ENCODE results near the gene DNAJB9. TPM values are rescaled to one million over a fixed set of nuclear protein-coding genes. Genes with fewer than 3 reads are reported as not detected.

The DNAJB9 gene
- polyA plus RNA-seq, 1 donor (not counting 4 experiments of a cell fraction or from before 2014, with no cell fraction given), result 13.4 TPM

GRCh38 chr7:108586274-108586710 is 16.6 kb downstream of the DNAJB9 start:
- Histone ChIP-seq H3K79me2 (ENCODE audit: control insufficient read depth, insufficient read depth, low read length) (no peaks in the 10 kb centered on the region), H3K9ac (ENCODE audit: control insufficient read depth, extremely low read depth, insufficient read depth, low read length) (no peak overlapping the region), H3K27me3 (ENCODE audit: control insufficient read depth, extremely low read depth, insufficient read depth, low read length) (no peaks in the 10 kb centered on the region), H3K9me3 (ENCODE audit: control insufficient read depth, low read depth, low read length) (no peaks in the 10 kb centered on the region), H3K27ac (ENCODE audit: control insufficient read depth, insufficient read depth, low read length) (no peak overlapping the region), H3K4me2 (ENCODE audit: control insufficient read depth, extremely low read depth, insufficient read depth, low read depth, low read length) (no peak overlapping the region), H3K4me1 (ENCODE audit: control insufficient read depth, extremely low read depth, insufficient read depth, low read length) (no peaks in the 10 kb centered on the region), H3K4me3 (ENCODE audit: control insufficient read depth in 2 of 3, extremely low read depth in 1 of 3, insufficient read depth in 2 of 3, low read depth in 1 of 3, low read length in 3 of 3) (no peak overlapping the region), H4K20me1 (ENCODE audit: control insufficient read depth, extremely low read depth, insufficient read depth, low read length) (no peaks in the 10 kb centered on the region), H3K9me1 (ENCODE audit: control insufficient read depth, extremely low read depth, insufficient read depth, low read length) (no peaks in the 10 kb centered on the region), H3K36me3 (ENCODE audit: control insufficient read depth in 2 of 2, extremely low read depth in 1 of 2, insufficient read depth in 2 of 2, low read length in 2 of 2) (no peaks in the 10 kb centered on the region), H2AFZ (ENCODE audit: control insufficient read depth, low read length) (no peak overlapping the region)
- DNase-seq (ENCODE audit: low read depth, low spot score) (no peak), FAIRE-seq (no peak)
- TF ChIP-seq, protein P1, sequence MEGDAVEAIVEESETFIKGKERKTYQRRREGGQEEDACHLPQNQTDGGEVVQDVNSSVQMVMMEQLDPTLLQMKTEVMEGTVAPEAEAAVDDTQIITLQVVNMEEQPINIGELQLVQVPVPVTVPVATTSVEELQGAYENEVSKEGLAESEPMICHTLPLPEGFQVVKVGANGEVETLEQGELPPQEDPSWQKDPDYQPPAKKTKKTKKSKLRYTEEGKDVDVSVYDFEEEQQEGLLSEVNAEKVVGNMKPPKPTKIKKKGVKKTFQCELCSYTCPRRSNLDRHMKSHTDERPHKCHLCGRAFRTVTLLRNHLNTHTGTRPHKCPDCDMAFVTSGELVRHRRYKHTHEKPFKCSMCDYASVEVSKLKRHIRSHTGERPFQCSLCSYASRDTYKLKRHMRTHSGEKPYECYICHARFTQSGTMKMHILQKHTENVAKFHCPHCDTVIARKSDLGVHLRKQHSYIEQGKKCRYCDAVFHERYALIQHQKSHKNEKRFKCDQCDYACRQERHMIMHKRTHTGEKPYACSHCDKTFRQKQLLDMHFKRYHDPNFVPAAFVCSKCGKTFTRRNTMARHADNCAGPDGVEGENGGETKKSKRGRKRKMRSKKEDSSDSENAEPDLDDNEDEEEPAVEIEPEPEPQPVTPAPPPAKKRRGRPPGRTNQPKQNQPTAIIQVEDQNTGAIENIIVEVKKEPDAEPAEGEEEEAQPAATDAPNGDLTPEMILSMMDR (optimal IDR thresholded peaks at IDR 0.05 in 1 of 3, IDR thresholded peaks at IDR 0.05 in 1 of 3, conservative IDR thresholded peaks at IDR 0.05 in 1 of 3; ENCODE audit: extremely low read depth in 1 of 3, insufficient read depth in 2 of 3, low read length in 3 of 3), result no peak
- no peak for TF ChIP-seq EZH2 (IDR thresholded peaks at IDR 0.05; ENCODE audit: low read length)
- dilution Hi-C loops (cut with MboI; ENCODE audit: extremely low pct_ligation_motif_present, low sequenced_read_pairs), result no loop called here

GRCh38 chr7:108589199-108589598 is 19.5 kb downstream of the DNAJB9 start:
- H3K79me2 ChIP-seq (ENCODE audit: control insufficient read depth, insufficient read depth, low read length), result no peaks in the 10 kb centered on the region
- H3K4me3 ChIP-seq (ENCODE audit: control insufficient read depth in 2 of 3, extremely low read depth in 1 of 3, insufficient read depth in 2 of 3, low read depth in 1 of 3, low read length in 3 of 3), result no peak overlapping the region
- dilution Hi-C loops (cut with MboI; ENCODE audit: extremely low pct_ligation_motif_present, low sequenced_read_pairs), result no loop called here
- H3K4me2 ChIP-seq (ENCODE audit: control insufficient read depth, extremely low read depth, insufficient read depth, low read depth, low read length), result no peak overlapping the region
- no peaks in the 10 kb centered on the region for H3K27me3 ChIP-seq (ENCODE audit: control insufficient read depth, extremely low read depth, insufficient read depth, low read length)
- no peaks in the 10 kb centered on the region for H3K9me1 ChIP-seq (ENCODE audit: control insufficient read depth, extremely low read depth, insufficient read depth, low read length)
- TF ChIP-seq EZH2 (IDR thresholded peaks at IDR 0.05; ENCODE audit: low read length), result no peak
- TF ChIP-seq, protein P1 (optimal IDR thresholded peaks at IDR 0.05 in 1 of 3, IDR thresholded peaks at IDR 0.05 in 1 of 3, conservative IDR thresholded peaks at IDR 0.05 in 1 of 3; ENCODE audit: extremely low read depth in 1 of 3, insufficient read depth in 2 of 3, low read length in 3 of 3), result no peak
- H3K9me3 ChIP-seq (ENCODE audit: control insufficient read depth, low read depth, low read length), result no peaks in the 10 kb centered on the region
- FAIRE-seq, result no peak
- H3K27ac ChIP-seq (ENCODE audit: control insufficient read depth, insufficient read depth, low read length), result no peak overlapping the region
- H4K20me1 ChIP-seq (ENCODE audit: control insufficient read depth, extremely low read depth, insufficient read depth, low read length), result no peaks in the 10 kb centered on the region
- H2AFZ ChIP-seq (ENCODE audit: control insufficient read depth, low read length), result no peak overlapping the region
- no peaks in the 10 kb centered on the region for H3K4me1 ChIP-seq (ENCODE audit: control insufficient read depth, extremely low read depth, insufficient read depth, low read length)
- no peak overlapping the region for H3K9ac ChIP-seq (ENCODE audit: control insufficient read depth, extremely low read depth, insufficient read depth, low read length)
- no peaks in the 10 kb centered on the region for H3K36me3 ChIP-seq (ENCODE audit: control insufficient read depth in 2 of 2, extremely low read depth in 1 of 2, insufficient read depth in 2 of 2, low read length in 2 of 2)
- DNase-seq (ENCODE audit: low read depth, low spot score), result no peak
